ENCODE results near the gene PLD4. TPM values are rescaled to one million over a fixed set of nuclear protein-coding genes. Genes with fewer than 3 reads are reported as not detected.

The PLD4 gene
- total RNA-seq, 1 donor from 2014 or later, result 0.78 TPM

GRCh38 chr14:104928391-104929133 lies 3.9 kb downstream of the PLD4 start:
- no peak for DNase-seq (ENCODE audit: low spot score in 2 of 2, unreplicated experiment in 2 of 2)
- Mint-ChIP-seq H3K4me3 (no peak overlapping the region), H3K9me3 (peaks cover 4% of the 10 kb centered on the region), H3K4me1 (peaks cover 3% of the 10 kb centered on the region), H3K27me3 (ENCODE audit: low read depth) (peaks cover 41% of the 10 kb centered on the region), H3K36me3 (no peaks in the 10 kb centered on the region), H3K27ac (no peak overlapping the region)
- TF ChIP-seq CTCF (IDR thresholded peaks at IDR 0.05; ENCODE audit: unreplicated experiment), result no peak

- no peak overlapping the region for H3K27ac Mint-ChIP-seq
These were observed 4.9 kb downstream of the PLD4 start for GRCh38 chr14:104929268-104930230.

GRCh38 chr14:104930526-104931303 lies 6.0 kb downstream of the PLD4 start:
- Mint-ChIP-seq H3K4me3 (no peak overlapping the region), H3K27me3 (ENCODE audit: low read depth) (peaks cover 59% of the 10 kb centered on the region), H3K4me1 (peaks cover 3% of the 10 kb centered on the region), H3K27ac (no peak overlapping the region), H3K9me3 (no peaks in the 10 kb centered on the region), H3K36me3 (no peaks in the 10 kb centered on the region)
- TF ChIP-seq CTCF (IDR thresholded peaks at IDR 0.05; ENCODE audit: unreplicated experiment), result no peak
- no peak for DNase-seq (ENCODE audit: low spot score in 2 of 2, unreplicated experiment in 2 of 2)

More at GRCh38 chr14:104929268-104930230, 4.9 kb downstream of the PLD4 start:
- no peak for TF ChIP-seq CTCF (IDR thresholded peaks at IDR 0.05; ENCODE audit: unreplicated experiment)
- Mint-ChIP-seq H3K4me3 (no peak overlapping the region), H3K4me1 (peaks cover 3% of the 10 kb centered on the region), H3K9me3 (no peaks in the 10 kb centered on the region), H3K27me3 (ENCODE audit: low read depth) (peaks cover 47% of the 10 kb centered on the region), H3K36me3 (no peaks in the 10 kb centered on the region)
- no peak for DNase-seq (ENCODE audit: low spot score in 2 of 2, unreplicated experiment in 2 of 2)

GRCh38 chr14:104931304-104931770 lies 6.7 kb downstream of the PLD4 start:
- no peaks in the 10 kb centered on the region for H3K36me3 Mint-ChIP-seq
- H3K27me3 Mint-ChIP-seq (ENCODE audit: low read depth), result peaks cover 65% of the 10 kb centered on the region
- peaks cover 3% of the 10 kb centered on the region for H3K4me1 Mint-ChIP-seq
- H3K27ac Mint-ChIP-seq, result no peak overlapping the region
- H3K9me3 Mint-ChIP-seq, result no peaks in the 10 kb centered on the region
- H3K4me3 Mint-ChIP-seq, result no peak overlapping the region
- no peak for DNase-seq (ENCODE audit: low spot score in 2 of 2, unreplicated experiment in 2 of 2)
- no peak for TF ChIP-seq CTCF (IDR thresholded peaks at IDR 0.05; ENCODE audit: unreplicated experiment)

Measured in mesothelial cell of epicardium (in vitro differentiated cells).